Caco-2 (cell line): ENCODE measurements around the gene GANAB. TPM values are rescaled to one million over a fixed set of nuclear protein-coding genes. Genes with fewer than 3 reads are reported as not detected.

Source experiments
- BruUV-seq: library from RNA; stranded (reverse); fragments of 400-500 nt; replicated peaks from 2 replicates; lab custom pipeline; 2021; lab: Mats Ljungman, UMichigan
- CTCF ChIA-PET: fragments of 300-600 bp; sonication (Branson Sonifier 250); formaldehyde crosslinking; loops from one replicate; lab custom pipeline; 2022; ENCODE audit warnings: antibody characterized with exemption; lab: Charles Lee
- POLR2A ChIA-PET: fragments of 300-600 bp; sonication (Branson Sonifier 250); formaldehyde crosslinking; loops from one replicate; lab custom pipeline; 2022; ENCODE audit warnings: antibody characterized with exemption; lab: Charles Lee
- DNase-seq, 2 experiments: peaks; one replicate each; pipeline versions ENCODE4 v3.0.0 to v3.0.0-alpha.2; 2020 to 2022
- H3K27me3 ChIP-seq: replicated peaks from 2 replicates; pipeline ENCODE4 v1.6.0; 2011; ENCODE audit warnings: low read length; ENCODE audit not compliant: control insufficient read depth, insufficient read depth
- H3K36me3 ChIP-seq: 2 replicates; pipeline ENCODE4 v1.5.1; 2011; ENCODE audit warnings: low read length; ENCODE audit not compliant: control insufficient read depth, insufficient read depth
- H3K4me1 ChIP-seq: fragments of 250-450 bp; sonication (Bioruptor Pico); 2 replicates; pipeline ENCODE4 v1.5.1; 2020; ENCODE audit warnings: mild to moderate bottlenecking
- H3K4me3 ChIP-seq: 2 replicates; pipeline ENCODE4 v1.5.1; 2011; ENCODE audit warnings: low read depth, mild to moderate bottlenecking, control low read depth, low read length
- H3K9me3 ChIP-seq: fragments of 250-450 bp; sonication (Bioruptor Pico); 2 replicates; pipeline ENCODE4 v1.5.1; 2020; ENCODE audit warnings: mild to moderate bottlenecking, moderate library complexity
- H3K27ac Mint-ChIP-seq: one replicate; pipeline ENCODE4 v1.8.0; 2022; ENCODE audit warnings: mixed read lengths; ENCODE audit not compliant: unreplicated experiment
- H3K27me3 Mint-ChIP-seq: one replicate; pipeline ENCODE4 v1.8.0; 2022; ENCODE audit warnings: mixed read lengths; ENCODE audit not compliant: insufficient read depth, unreplicated experiment
- H3K36me3 Mint-ChIP-seq: one replicate; pipeline ENCODE4 v1.8.0; 2022; ENCODE audit warnings: mild to moderate bottlenecking, mixed read lengths; ENCODE audit not compliant: insufficient read depth, unreplicated experiment
- H3K4me1 Mint-ChIP-seq: one replicate; pipeline ENCODE4 v1.8.0; 2022; ENCODE audit warnings: low read depth, mixed read lengths; ENCODE audit not compliant: unreplicated experiment
- H3K4me3 Mint-ChIP-seq: one replicate; pipeline ENCODE4 v1.8.0; 2022; ENCODE audit warnings: mild to moderate bottlenecking, moderate library complexity, mixed read lengths; ENCODE audit not compliant: unreplicated experiment
- H3K9me3 Mint-ChIP-seq: one replicate; pipeline ENCODE4 v1.8.0; 2022; ENCODE audit warnings: mixed read lengths; ENCODE audit not compliant: unreplicated experiment
- CTCF ChIP-seq, 2 experiments: fragments of 200-600 bp in 1 of 2; IDR thresholded peaks; 1 replicate in 1 of 2; 2 replicates in 1 of 2; pipeline versions ENCODE4 v1.5.1 to v1.8.0; 2011 to 2022; ENCODE audit warnings: antibody characterized with exemption in 1 of 2, control low read depth in 1 of 2, inconsistent platforms in 1 of 2, low read depth in 1 of 2, low read length in 1 of 2, mild to moderate bottlenecking in 1 of 2, moderate library complexity in 1 of 2; ENCODE audit not compliant: insufficient read depth in 1 of 2, severe bottlenecking in 1 of 2, unreplicated experiment in 1 of 2
- intact Hi-C: fragments of 100-400 bp; cut with micrococcal nuclease; formaldehyde crosslinking; loops from one replicate; pipeline ENCODE4 v1.10.0; 2022; ENCODE audit not compliant: unreplicated experiment
- total RNA-seq: library from RNA; stranded (reverse); gene quantifications from 2 replicates; pipeline ENCODE4 v1.2.3, GENCODE V29; 2022

Gene GANAB
- total RNA-seq, 1 experiment from 2014 or later, result 442 TPM

GRCh38 chr11:62646825-62647608, 604 bp upstream of the GANAB start:
- Mint-ChIP-seq H3K4me1 (peaks cover under 1% of the 10 kb centered on the region), H3K27me3 (no peaks in the 10 kb centered on the region), H3K9me3 (no peaks in the 10 kb centered on the region), H3K27ac (peak overlapping the region; percentile 91), H3K36me3 (peaks cover 59% of the 10 kb centered on the region), H3K4me3 (peak overlapping the region; percentile 91)
- POLR2A ChIA-PET, result interaction anchor here (0.6 to 4.5 kb wide), 11 partner anchors 18 to 194 kb away, joined by 3 to 43 read pairs (median 4); partner anchors contain the start of genes B3GAT3, C11orf98, CSKMT and LBHD1
- Histone ChIP-seq H3K9me3 (no peaks in the 10 kb centered on the region), H3K36me3 (peaks cover 5% of the 10 kb centered on the region), H3K4me3 (no peak overlapping the region), H3K4me1 (peaks cover 19% of the 10 kb centered on the region), H3K27me3 (no peaks in the 10 kb centered on the region)
- DNase-seq, result no peak
- no TSS peak for BruUV-seq
- CTCF ChIA-PET, result interaction anchor here (1.6 kb wide), 1 partner anchor 56 kb away, joined by 11 read pairs; the partner anchor contains the start of gene TUT1
- no peak for TF ChIP-seq CTCF (IDR thresholded peaks at IDR 0.05; ENCODE audit: insufficient read depth in 1 of 2, low read depth in 1 of 2, low read length in 1 of 2, severe bottlenecking in 1 of 2, unreplicated experiment in 1 of 2)
- intact Hi-C loops, result loop anchor here (1.0 to 5.0 kb wide), 4 partner anchors 18 to 56 kb away; partner anchors contain the start of genes C11orf98, CSKMT, EML3 and ROM1

- Mint-ChIP-seq H3K4me3 (peak overlapping the region; percentile 91), H3K36me3 (peaks cover 69% of the 10 kb centered on the region), H3K27me3 (no peaks in the 10 kb centered on the region), H3K4me1 (peaks cover 5% of the 10 kb centered on the region), H3K9me3 (no peaks in the 10 kb centered on the region), H3K27ac (peak overlapping the region; percentile 91)
- no peak for TF ChIP-seq CTCF (IDR thresholded peaks at IDR 0.05; ENCODE audit: insufficient read depth in 1 of 2, low read depth in 1 of 2, low read length in 1 of 2, severe bottlenecking in 1 of 2, unreplicated experiment in 1 of 2)
- peaks cover 21% of the 10 kb centered on the region for H3K4me1 ChIP-seq
- peak overlapping the region; percentile 66 for H3K4me3 ChIP-seq
- intact Hi-C loops, result loop anchor here (5.0 kb wide), 1 partner anchor 33 kb away; the partner anchor contains the start of genes EML3 and ROM1
- ChIA-PET POLR2A (interaction anchor here (0.6 to 4.5 kb wide), 8 partner anchors 19 to 116 kb away, joined by 3 to 43 read pairs (median 6); partner anchors contain the start of genes C11orf98, CSKMT, LBHD1 and MTA2), CTCF (interaction anchor here (0.7 to 1.6 kb wide), 2 partner anchors 54 to 108 kb away, joined by 4 to 11 read pairs; partner anchors contain the start of genes TUT1 and ZBTB3)
- BruUV-seq, result no TSS peak
- no peak for DNase-seq
- no peaks in the 10 kb centered on the region for H3K9me3 ChIP-seq
- H3K36me3 ChIP-seq, result peaks cover 5% of the 10 kb centered on the region
- H3K27me3 ChIP-seq, result no peaks in the 10 kb centered on the region
Measured at GRCh38 chr11:62645671-62645945, 805 bp downstream of the GANAB start.

- Mint-ChIP-seq H3K4me1 (peaks cover 7% of the 10 kb centered on the region), H3K27ac (no peak overlapping the region), H3K9me3 (no peaks in the 10 kb centered on the region), H3K27me3 (no peaks in the 10 kb centered on the region), H3K4me3 (peak overlapping the region; percentile 1), H3K36me3 (peaks cover 69% of the 10 kb centered on the region)
- CTCF ChIA-PET, result no interaction called here
- Histone ChIP-seq H3K4me3 (no peak overlapping the region), H3K9me3 (no peaks in the 10 kb centered on the region), H3K36me3 (peaks cover 6% of the 10 kb centered on the region), H3K27me3 (no peaks in the 10 kb centered on the region), H3K4me1 (peaks cover 21% of the 10 kb centered on the region)
- intact Hi-C loops, result no loop called here
- no peak for DNase-seq
- POLR2A ChIA-PET, result no interaction called here
- no peak for TF ChIP-seq CTCF (IDR thresholded peaks at IDR 0.05; ENCODE audit: insufficient read depth in 1 of 2, low read depth in 1 of 2, low read length in 1 of 2, severe bottlenecking in 1 of 2, unreplicated experiment in 1 of 2)
- BruUV-seq, result no TSS peak
Measured at GRCh38 chr11:62644220-62644619, 2.2 kb downstream of the GANAB start.
